Ectodermal cell (in vitro differentiated cells): ENCODE data around the gene FAM83F.

ENCODE experiments used
- H3K27ac ChIP-seq: 2 replicates; pipeline ENCODE4 v1.7.0; 2013; ENCODE audit warnings: mild to moderate bottlenecking, low read depth, low read length; ENCODE audit not compliant: insufficient read depth, poor library complexity, severe bottlenecking
- H3K27me3 ChIP-seq: 2 replicates; pipeline ENCODE4 v1.7.0; 2013; ENCODE audit warnings: mild to moderate bottlenecking, low read length; ENCODE audit not compliant: insufficient read depth, control insufficient read depth, poor library complexity, severe bottlenecking
- H3K36me3 ChIP-seq: one replicate; pipeline ENCODE4 v1.7.0; 2013; ENCODE audit warnings: low read length; ENCODE audit not compliant: control insufficient read depth, insufficient read depth
- H3K4me1 ChIP-seq: one replicate; pipeline ENCODE4 v1.7.0; 2013; ENCODE audit warnings: low read length; ENCODE audit not compliant: control insufficient read depth, insufficient read depth
- H3K4me3 ChIP-seq: 2 replicates; pipeline ENCODE4 v1.7.0; 2013; ENCODE audit warnings: low read depth, low read length, control low read depth; ENCODE audit not compliant: insufficient read depth
- H3K9me3 ChIP-seq: 2 replicates; pipeline ENCODE4 v1.7.0; 2013; ENCODE audit warnings: mild to moderate bottlenecking, low read length, moderate library complexity; ENCODE audit not compliant: control insufficient read depth
- WGBS, 2 experiments: methylation state at CpG; one replicate each; pipeline ENCODE4 v1.1.7; 2013; ENCODE audit warnings: missing lambda C conversion rate in 2 of 2; 5-methylcytosine and 5-hydroxymethylcytosine counted together

Gene FAM83F

DNA sequence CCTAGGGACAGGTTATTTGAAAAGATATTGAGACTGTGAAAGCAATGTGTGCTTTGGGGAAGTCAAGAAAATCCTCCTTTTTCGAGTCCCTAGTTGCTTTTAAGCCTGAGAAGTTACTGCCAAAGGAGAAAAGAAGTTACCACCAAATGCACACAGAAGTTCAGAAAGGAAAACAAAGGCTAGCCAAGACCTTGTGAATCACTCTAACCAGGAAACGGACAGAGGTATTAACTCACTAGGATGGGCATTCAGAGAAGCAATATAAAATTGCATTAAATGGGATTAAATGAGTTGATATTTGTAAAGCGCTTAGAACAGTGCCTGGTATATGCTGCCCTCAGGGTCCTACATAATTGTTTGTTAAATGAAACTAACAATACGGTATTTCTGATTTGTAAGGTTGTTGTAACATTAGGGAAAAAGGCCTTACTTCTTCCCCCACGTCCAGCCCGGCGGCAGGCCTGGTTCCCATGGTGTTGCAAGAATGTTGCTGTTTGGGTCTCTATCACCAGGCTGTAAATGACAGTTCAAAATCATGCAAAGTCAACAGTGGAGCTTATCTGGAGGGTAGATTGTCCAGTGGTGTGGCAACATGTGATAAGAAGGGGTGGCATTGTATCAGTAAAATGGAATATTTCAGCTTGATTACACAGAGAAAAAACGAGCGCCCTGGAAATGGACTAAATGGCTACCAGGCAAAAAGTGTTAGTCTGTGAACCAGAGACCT, 27.5 kb upstream of the FAM83F start:
- H3K27ac ChIP-seq: no peak overlapping the region
- no peaks in the 10 kb centered on the region for H3K9me3 ChIP-seq
- no peaks in the 10 kb centered on the region for H3K27me3 ChIP-seq
- WGBS, 2 experiments: 81 to 82% methylated on average over 9 of the region's 9 CpGs
- H3K4me1 ChIP-seq: peaks cover 20% of the 10 kb centered on the region
- H3K36me3 ChIP-seq: no peaks in the 10 kb centered on the region
- H3K4me3 ChIP-seq: no peak overlapping the region

- Histone ChIP-seq H3K36me3 (no peaks in the 10 kb centered on the region), H3K4me1 (peaks cover 28% of the 10 kb centered on the region), H3K27ac (peak overlapping the region; percentile 4), H3K4me3 (no peak overlapping the region), H3K27me3 (no peaks in the 10 kb centered on the region), H3K9me3 (no peaks in the 10 kb centered on the region)
- 54 to 55% methylated on average over 20 of the region's 20 CpGs for WGBS, 2 experiments
Measured at GRCh38 chr22:39967996-39968972, 26.5 kb upstream of the FAM83F start.

- Histone ChIP-seq H3K27me3 (no peaks in the 10 kb centered on the region), H3K36me3 (no peaks in the 10 kb centered on the region), H3K4me1 (peaks cover 35% of the 10 kb centered on the region), H3K27ac (no peak overlapping the region), H3K9me3 (no peaks in the 10 kb centered on the region), H3K4me3 (no peak overlapping the region)
- WGBS, 2 experiments: 93 to 97% methylated on average over 10 of the region's 10 CpGs
Measured at GRCh38 chr22:39970742-39971141, 24.0 kb upstream of the FAM83F start.

- Histone ChIP-seq H3K9me3 (no peaks in the 10 kb centered on the region), H3K27me3 (no peaks in the 10 kb centered on the region), H3K4me1 (peaks cover 33% of the 10 kb centered on the region), H3K36me3 (no peaks in the 10 kb centered on the region), H3K27ac (no peak overlapping the region), H3K4me3 (no peak overlapping the region)
- 65 to 66% methylated on average over 5 of the region's 5 CpGs for WGBS, 2 experiments
Measured at GRCh38 chr22:39972641-39973040, 22.1 kb upstream of the FAM83F start.

- Histone ChIP-seq H3K27ac (no peak overlapping the region), H3K27me3 (no peaks in the 10 kb centered on the region), H3K4me1 (peaks cover 23% of the 10 kb centered on the region), H3K4me3 (no peak overlapping the region), H3K36me3 (no peaks in the 10 kb centered on the region), H3K9me3 (no peaks in the 10 kb centered on the region)
- 87 to 89% methylated on average over 5 of the region's 5 CpGs for WGBS, 2 experiments
Measured at GRCh38 chr22:39973656-39974055, 21.1 kb upstream of the FAM83F start.

GRCh38 chr22:39974065-39974464, 20.7 kb upstream of the FAM83F start:
- Histone ChIP-seq H3K27me3 (no peaks in the 10 kb centered on the region), H3K4me1 (peaks cover 19% of the 10 kb centered on the region), H3K4me3 (no peak overlapping the region), H3K27ac (no peak overlapping the region), H3K9me3 (no peaks in the 10 kb centered on the region), H3K36me3 (no peaks in the 10 kb centered on the region)
- 93 to 96% methylated on average over 5 of the region's 5 CpGs for WGBS, 2 experiments

DNA sequence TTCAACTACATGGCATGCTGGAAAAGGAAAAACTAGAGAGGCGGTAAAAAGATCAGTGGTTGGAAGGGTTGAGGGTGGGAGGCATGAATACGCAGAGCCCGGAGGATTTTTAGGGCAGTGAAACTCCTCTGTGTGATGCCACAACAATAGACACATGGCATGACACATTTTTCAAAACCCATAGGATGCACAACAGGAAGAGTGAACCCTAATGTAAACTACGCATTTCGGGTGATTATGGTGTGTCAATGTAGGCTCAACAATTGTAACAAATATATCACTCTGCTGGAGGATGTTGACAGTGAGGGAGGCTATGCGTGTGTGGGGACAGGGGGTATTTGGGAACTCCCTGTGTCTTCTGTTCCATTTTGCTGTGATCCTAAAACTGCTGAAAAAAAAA, 15.7 kb upstream of the FAM83F start:
- Histone ChIP-seq H3K4me3 (no peak overlapping the region), H3K27me3 (no peaks in the 10 kb centered on the region), H3K36me3 (no peaks in the 10 kb centered on the region), H3K27ac (no peak overlapping the region), H3K9me3 (no peaks in the 10 kb centered on the region), H3K4me1 (peaks cover 3% of the 10 kb centered on the region)
- WGBS, 2 experiments: 80 to 81% methylated on average over 6 of the region's 6 CpGs

- Histone ChIP-seq H3K36me3 (no peaks in the 10 kb centered on the region), H3K4me3 (no peak overlapping the region), H3K27ac (no peak overlapping the region), H3K4me1 (peaks cover 3% of the 10 kb centered on the region), H3K9me3 (no peaks in the 10 kb centered on the region), H3K27me3 (no peaks in the 10 kb centered on the region)
- 92 to 94% methylated on average over 5 of the region's 5 CpGs for WGBS, 2 experiments
Measured at GRCh38 chr22:39979458-39979857, 15.3 kb upstream of the FAM83F start.

DNA sequence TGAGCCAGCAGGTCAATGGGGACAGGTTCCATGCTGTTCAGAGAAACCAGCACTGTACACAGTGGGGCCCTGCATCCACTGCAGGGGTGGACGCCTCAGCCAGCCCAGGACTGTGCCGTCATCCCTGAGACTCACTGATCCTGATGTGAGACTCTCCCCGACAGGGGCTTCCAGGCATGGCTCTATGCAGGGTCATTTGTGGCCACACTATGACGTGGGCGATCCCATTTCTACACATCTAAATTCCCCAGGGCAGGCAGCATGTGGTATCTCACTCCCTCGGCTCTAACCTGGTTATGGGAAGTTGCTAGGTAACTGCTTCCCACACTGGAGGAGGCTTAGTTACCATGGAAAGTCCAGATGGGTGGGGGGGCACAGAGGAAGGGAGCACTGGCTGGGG, 14.2 kb upstream of the FAM83F start:
- H3K27me3 ChIP-seq: peaks cover under 1% of the 10 kb centered on the region
- no peaks in the 10 kb centered on the region for H3K9me3 ChIP-seq
- peaks cover 3% of the 10 kb centered on the region for H3K4me1 ChIP-seq
- WGBS, 2 experiments: 87 to 88% methylated on average over 6 of the region's 6 CpGs
- no peak overlapping the region for H3K4me3 ChIP-seq
- no peaks in the 10 kb centered on the region for H3K36me3 ChIP-seq
- no peak overlapping the region for H3K27ac ChIP-seq

- WGBS, 2 experiments: 94 to 96% methylated on average over 4 of the region's 4 CpGs
- no peak overlapping the region for H3K4me3 ChIP-seq
- H3K27me3 ChIP-seq: peaks cover 4% of the 10 kb centered on the region
- H3K9me3 ChIP-seq: no peaks in the 10 kb centered on the region
- H3K36me3 ChIP-seq: no peaks in the 10 kb centered on the region
- peaks cover 3% of the 10 kb centered on the region for H3K4me1 ChIP-seq
- H3K27ac ChIP-seq: no peak overlapping the region
Measured at GRCh38 chr22:39983346-39983745, 11.4 kb upstream of the FAM83F start.
